HG03354 (cell line): ENCODE results near the gene POR.

Experiments
- ATAC-seq: cut with Tn5 transposase; IDR thresholded peaks from one replicate; pipeline ENCODE4 v1.9.1; 2021; ENCODE audit warnings: mild to moderate bottlenecking; ENCODE audit not compliant: unreplicated experiment, poor library complexity, severe bottlenecking

The POR gene

GRCh38 chr7:75985518-75986146, 70.7 kb downstream of the POR start:
- ATAC-seq = no peak

DNA sequence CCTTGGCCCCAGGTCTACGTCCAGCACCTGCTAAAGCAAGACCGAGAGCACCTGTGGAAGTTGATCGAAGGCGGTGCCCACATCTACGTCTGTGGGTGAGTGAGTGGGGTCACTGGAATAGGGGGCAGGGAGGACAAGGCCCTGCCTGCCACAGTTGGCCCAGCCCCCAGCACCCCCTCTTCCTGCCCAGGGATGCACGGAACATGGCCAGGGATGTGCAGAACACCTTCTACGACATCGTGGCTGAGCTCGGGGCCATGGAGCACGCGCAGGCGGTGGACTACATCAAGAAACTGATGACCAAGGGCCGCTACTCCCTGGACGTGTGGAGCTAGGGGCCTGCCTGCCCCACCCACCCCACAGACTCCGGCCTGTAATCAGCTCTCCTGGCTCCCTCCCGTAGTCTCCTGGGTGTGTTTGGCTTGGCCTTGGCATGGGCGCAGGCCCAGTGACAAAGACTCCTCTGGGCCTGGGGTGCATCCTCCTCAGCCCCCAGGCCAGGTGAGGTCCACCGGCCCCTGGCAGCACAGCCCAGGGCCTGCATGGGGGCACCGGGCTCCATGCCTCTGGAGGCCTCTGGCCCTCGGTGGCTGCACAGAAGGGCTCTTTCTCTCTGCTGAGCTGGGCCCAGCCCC, 71.3 kb downstream of the POR start:
- no peak for ATAC-seq

DNA sequence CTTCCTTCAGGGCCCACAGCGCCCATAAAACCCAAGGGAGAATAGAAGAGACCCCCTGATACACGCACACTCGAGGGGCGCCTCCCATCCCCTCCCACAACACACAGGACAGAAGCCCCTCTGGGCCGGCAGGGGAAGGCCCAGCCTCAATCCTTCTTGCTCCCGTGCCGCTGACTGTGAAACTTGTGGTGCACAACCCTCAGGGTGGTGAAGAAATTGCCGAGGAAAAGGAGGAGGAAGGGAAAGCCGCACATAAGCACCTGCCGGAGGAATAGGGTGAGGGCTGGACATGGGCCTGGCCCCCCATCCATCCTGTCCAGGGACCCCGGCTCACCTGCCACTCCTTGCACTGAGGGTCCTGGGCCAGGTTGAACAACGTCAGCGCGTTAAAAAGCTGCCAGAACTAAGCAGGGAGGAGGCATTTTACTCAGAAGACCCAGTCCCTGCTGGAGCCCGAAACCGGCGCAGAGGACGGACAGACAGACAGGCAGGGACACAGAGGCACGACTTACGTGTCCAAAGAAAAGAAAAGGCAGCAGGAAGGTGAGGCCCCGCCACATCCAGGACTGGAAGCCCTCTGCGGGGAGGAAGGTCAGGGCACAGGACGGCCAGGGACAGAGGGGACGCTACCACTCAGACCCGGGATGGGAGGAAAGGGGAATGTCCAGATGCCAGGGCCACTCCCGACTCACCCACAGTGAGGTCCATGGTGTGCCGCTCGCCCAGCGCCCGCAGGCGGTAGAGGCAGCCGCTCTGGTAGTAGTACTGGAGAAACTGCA, 72.3 kb downstream of the POR start:
- ATAC-seq = no peak

DNA sequence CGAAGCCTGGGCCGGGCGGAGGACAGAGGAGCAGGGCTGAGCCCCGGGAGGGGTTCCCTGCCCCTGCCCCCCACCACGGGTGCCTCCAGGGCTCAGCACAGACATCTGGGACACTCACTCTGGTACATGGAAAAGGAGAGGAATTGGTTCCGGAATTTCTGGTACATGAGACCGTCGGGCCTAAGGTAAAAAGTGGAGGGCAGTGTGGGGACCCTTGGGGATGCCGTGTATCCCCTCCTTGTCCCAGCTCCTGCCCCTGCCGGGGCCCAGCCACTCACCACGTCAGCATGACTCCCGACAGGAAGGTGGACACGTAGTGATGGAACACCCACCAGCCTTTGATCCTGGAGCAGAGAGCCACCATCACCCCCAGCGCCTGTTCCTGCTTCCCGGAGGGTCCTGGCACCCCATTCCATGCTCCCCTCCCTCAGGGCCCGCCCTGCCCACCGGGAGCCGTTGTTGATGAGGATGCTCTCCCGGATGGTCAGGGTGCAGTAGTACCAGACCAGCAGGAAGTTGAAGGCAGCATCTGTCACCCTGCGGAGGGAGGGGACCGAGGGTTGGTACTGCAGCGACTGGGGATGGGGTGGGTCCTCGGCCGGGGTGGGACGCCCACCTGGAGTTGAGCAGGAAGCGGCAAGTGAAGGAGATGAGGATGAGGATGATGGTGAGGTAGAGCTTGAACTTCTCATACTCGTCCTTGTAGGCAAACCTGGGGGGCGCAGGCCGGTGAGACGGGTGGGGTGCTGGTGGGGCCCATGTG, 73.0 kb downstream of the POR start:
- no peak for ATAC-seq

- no peak for ATAC-seq
Measured at GRCh38 chr7:75988568-75989499, 73.9 kb downstream of the POR start.

- ATAC-seq = no peak
Measured at GRCh38 chr7:75989500-75990388, 74.8 kb downstream of the POR start.

GRCh38 chr7:75991531-75992082, 76.7 kb downstream of the POR start:
- ATAC-seq = no peak

GRCh38 chr7:75992083-75992755, 77.3 kb downstream of the POR start:
- ATAC-seq = no peak

- peak; percentile 24 for ATAC-seq
Measured at GRCh38 chr7:75993689-75994387, 78.9 kb downstream of the POR start.

- ATAC-seq = peak; percentile 95
Measured at GRCh38 chr7:75994388-75995051, 79.6 kb downstream of the POR start, which contains the start of gene TMEM120A. TMEM120A (minus strand) TSS chr7:75994595; CDS start chr7:75994570, 25 bp downstream.

- ATAC-seq = no peak
Measured at GRCh38 chr7:75995052-75995471, 80.1 kb downstream of the POR start.

DNA sequence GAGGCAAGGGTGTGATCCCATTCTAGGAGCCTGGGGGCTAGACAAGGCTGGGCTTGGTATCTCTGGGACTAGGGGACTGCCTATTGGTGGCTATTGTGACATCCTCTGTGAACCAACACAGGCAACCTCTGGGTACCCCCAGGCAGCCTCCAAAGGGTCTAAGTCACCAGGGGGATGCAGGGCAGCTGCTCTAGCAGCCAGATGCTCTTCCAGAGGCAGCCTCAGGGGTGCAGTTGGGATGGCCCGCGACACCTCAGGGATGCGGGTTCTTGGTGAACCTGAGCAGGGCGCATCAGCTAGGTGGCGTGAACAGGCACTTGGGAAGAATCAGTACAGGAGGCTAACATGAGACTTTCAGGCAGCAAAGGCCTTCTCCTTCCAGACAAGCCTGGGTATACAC, 81.0 kb downstream of the POR start:
- no peak for ATAC-seq

- ATAC-seq = no peak
Measured at GRCh38 chr7:75996476-75996875, 81.5 kb downstream of the POR start.

DNA sequence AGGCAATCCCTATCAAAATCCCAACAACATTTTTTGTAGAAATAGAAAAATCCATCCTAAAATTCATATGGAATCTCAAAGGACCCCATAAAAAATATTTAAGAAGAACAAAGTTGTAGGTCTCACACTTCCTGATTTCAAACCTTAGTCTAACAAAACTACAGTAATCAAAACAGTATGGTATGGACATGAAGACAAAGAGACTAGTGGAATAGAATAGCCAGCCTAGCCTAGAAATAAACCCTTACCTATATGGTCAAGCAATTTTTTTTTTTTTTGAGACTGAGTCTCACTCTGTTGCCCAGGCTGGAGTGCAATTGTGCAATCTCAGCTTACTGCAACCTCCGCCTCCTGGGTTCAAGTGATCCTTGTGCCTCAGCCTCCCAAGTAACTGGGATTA, 83.1 kb downstream of the POR start:
- ATAC-seq = no peak

DNA sequence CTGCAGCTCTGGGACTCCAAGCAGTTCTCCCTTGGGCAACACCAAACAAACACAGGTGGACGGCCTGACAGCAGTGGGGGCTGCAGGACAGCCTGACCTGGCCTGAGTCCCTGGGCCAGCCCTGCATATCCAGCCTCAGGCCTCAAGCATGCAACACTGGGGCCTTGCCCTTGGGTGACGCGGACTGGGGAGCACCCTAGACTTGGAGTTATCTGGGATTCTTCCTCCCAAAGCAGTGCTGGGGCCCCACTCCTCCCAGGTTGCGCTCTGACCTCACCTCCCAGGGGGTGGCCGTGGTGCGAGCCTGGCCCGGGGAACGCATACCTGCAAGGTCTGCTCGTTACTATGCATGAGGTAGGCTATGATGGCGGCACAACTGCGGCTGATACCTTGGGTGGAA, 85.6 kb downstream of the POR start:
- no peak for ATAC-seq

DNA sequence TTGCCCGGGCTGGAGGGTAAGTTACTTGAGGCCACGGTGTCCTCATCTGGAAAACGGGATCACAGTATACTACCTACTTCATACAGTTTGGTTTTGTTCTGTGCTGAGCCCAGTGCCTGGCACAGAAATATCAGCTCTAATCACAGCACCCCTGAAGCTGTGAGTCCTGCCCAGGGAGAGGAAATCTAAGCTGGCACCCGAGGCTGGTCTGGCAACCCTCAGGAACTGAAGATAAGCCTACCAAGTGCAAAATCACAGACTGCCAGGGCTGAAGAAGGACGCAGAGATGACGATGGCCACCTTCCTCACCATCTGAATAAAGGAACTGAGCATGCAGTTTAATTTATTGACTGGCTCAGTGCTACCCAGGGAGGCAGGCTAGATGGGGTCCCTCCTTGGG, 87.2 kb downstream of the POR start:
- no peak for ATAC-seq
